HG02571 (cell line): Measurements from ENCODE around the gene KCTD17.
"Not testable (repeated sequence)": the region's sequence is repeated elsewhere in the genome, so short reads cannot be mapped to it uniquely, and the experiment has no call there.

ENCODE experiments used
- ATAC-seq: cut with Tn5 transposase; IDR thresholded peaks from one replicate; pipeline ENCODE4 v1.9.1; 2021; ENCODE audit warnings: mild to moderate bottlenecking, moderate library complexity; ENCODE audit not compliant: unreplicated experiment

Gene KCTD17

GRCh38 chr22:37059876-37060449 is 8.4 kb downstream of the KCTD17 start:
- no peak for ATAC-seq

GRCh38 chr22:37060801-37061610 is 9.5 kb downstream of the KCTD17 start:
- ATAC-seq: no peak

GRCh38 chr22:37061611-37062375 is 10.3 kb downstream of the KCTD17 start:
- ATAC-seq: no peak

- no peak for ATAC-seq
These were observed 10.8 kb downstream of the KCTD17 start for GRCh38 chr22:37062376-37062675.

GRCh38 chr22:37062702-37063381 is 11.3 kb downstream of the KCTD17 start:
- no peak for ATAC-seq

GRCh38 chr22:37063431-37064420 is 12.2 kb downstream of the KCTD17 start:
- no peak for ATAC-seq

GRCh38 chr22:37064553-37064952 is 13.0 kb downstream of the KCTD17 start:
- ATAC-seq: no peak

GRCh38 chr22:37065180-37065579 is 13.6 kb downstream of the KCTD17 start:
- no peak for ATAC-seq

GRCh38 chr22:37065961-37066360 is 14.4 kb downstream of the KCTD17 start:
- ATAC-seq: no peak

- no peak for ATAC-seq
These were observed 15.9 kb downstream of the KCTD17 start for GRCh38 chr22:37067428-37067827.

DNA sequence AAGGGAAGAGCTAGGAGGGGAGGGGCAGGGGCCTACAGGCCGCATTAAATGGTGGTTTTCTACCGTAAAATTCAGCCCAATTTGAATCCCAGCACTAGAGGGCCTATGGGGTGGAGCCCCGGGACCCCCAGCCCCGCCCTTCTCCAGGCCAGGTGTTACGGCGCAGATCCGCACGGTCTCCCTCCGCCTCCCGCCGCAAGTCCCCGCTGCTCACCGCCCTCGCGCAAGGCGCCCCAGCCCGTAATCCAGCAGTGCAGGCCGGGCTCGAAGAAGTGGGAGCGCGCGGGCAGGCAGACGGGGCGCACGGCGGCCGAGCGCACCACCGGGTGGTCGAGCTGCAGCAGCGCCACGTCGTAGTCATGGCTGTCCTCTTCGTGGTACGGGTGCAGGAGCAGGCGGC is 17.3 kb downstream of the KCTD17 start:
- no peak for ATAC-seq

DNA sequence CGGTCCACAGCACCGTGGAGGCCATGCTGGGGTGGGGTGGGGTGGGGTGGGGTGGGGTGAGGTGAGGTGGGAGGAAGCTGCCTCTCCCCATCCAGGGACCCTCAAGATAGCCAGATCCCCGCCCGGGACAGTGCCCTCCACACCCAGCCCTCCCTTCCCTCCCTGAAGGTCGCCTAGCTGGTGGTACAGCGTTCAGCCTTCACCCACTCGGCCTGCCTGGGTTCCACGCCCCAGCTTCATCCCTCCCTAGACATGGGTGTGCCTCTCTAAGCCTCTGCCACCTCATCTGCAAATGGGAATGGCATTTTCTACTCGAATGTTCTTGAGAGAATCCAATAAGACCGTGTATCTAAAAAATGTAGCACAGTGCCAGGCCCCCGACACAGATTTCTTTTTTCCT is 17.8 kb downstream of the KCTD17 start:
- no peak for ATAC-seq

- ATAC-seq: no peak
These were observed 18.2 kb downstream of the KCTD17 start for GRCh38 chr22:37069719-37070118.

DNA sequence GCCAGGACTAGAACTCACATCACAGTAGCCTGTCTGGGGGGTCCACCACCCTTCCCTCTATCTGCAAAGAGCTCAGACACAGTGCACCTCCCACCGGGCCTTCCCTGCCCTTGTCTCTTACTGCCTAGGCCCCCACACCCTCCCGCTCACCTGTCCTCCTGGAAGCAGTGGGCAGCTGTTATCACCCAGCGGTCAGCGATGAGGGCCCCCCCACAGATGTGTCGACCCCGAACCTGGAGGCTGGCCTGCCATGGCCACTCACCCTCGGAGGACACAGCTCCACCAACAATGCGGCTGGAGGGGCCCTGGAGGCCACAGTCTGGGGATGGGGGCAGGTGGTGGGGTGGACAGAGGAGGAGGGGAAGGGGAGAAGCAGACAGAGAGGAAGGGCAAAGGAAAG is 18.8 kb downstream of the KCTD17 start:
- ATAC-seq: no peak

DNA sequence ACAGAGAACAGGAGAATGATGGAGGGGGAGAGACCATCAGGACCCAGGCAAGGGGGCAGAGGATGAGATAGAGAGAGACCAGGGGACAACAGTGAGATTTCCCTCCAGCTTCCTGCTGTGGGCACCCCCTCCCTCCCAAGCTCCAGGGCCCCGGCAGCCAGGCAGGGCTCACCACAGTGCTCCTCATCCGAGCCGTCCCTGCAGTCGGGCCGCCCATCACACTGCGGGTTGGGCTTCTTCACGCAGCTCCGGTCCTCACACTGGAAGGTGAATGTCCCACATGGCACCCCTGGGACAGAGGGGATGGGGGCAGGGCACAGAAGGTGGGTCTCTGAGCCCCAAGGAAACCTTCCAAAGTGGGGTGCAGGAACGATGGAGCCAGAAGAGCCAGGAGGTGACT is 19.2 kb downstream of the KCTD17 start:
- ATAC-seq: no peak

- not testable (repeated sequence) for ATAC-seq
These were observed 20.5 kb downstream of the KCTD17 start for GRCh38 chr22:37071850-37072592.

- ATAC-seq: no peak
These were observed 21.1 kb downstream of the KCTD17 start for GRCh38 chr22:37072673-37073072.

GRCh38 chr22:37074537-37074936 is 23.0 kb downstream of the KCTD17 start:
- ATAC-seq: no peak

GRCh38 chr22:37075046-37075445 is 23.5 kb downstream of the KCTD17 start:
- ATAC-seq: no peak
